Measurements from ENCODE around the gene JPT1.

DNA sequence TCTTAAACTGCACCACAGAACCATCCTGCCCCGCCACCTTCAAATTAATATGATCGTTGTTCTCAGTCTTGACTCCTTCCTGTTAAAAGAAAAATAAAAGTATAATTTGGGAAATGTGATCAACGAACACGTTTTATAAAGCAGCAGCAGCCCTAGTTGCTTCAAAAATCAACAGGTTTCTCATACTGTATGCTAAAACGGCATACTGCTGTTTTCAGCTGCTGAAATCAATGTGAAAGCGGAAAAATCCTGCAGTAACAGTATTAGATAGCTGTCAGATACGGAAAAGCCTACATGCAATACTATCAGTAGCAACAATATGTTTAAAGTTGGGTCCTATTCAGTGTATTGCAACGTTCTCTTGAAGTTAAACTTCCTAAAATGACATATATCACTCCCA lies 26.8 kb upstream of the JPT1 start:
- TF ChIP-seq POLR2A (IDR thresholded peaks at IDR 0.05; ENCODE audit: low read length) (no peak), GATA1 (IDR thresholded peaks at IDR 0.05; ENCODE audit: low read depth, low read length) (no peak)
